Activated T-cell treated with anti-CD3 and anti-CD28 coated beads, Interleukin-2, amount 50 U/mL, for 4 hours (primary cell): ENCODE data around the gene BRWD1. TPM values are rescaled to one million over a fixed set of nuclear protein-coding genes. Genes with fewer than 3 reads are reported as not detected.

Source experiments
- ATAC-seq, 2 donors: fragments of 200-7000 bp; cut with Tn5 transposase; one replicate each; pipeline ENCODE4 v1.10.0; 2021
- DNase-seq: peaks from one replicate; pipeline ENCODE4 v3.0.0-alpha.2; 2020
- H3K27me3 Mint-ChIP-seq: one replicate; pipeline ENCODE4 v1.8.0; 2021; ENCODE audit warnings: low read depth, mixed read lengths
- H3K36me3 Mint-ChIP-seq: one replicate; pipeline ENCODE4 v1.8.0; 2022; ENCODE audit warnings: mixed read lengths; ENCODE audit not compliant: insufficient read depth
- H3K4me1 Mint-ChIP-seq: one replicate; pipeline ENCODE4 v1.8.0; 2021; ENCODE audit warnings: low read depth, mixed read lengths
- H3K4me3 Mint-ChIP-seq: one replicate; pipeline ENCODE4 v1.8.0; 2021; ENCODE audit warnings: mild to moderate bottlenecking, moderate library complexity, mixed read lengths
- H3K9me3 Mint-ChIP-seq: one replicate; pipeline ENCODE4 v1.8.0; 2021; ENCODE audit warnings: mixed read lengths
- total RNA-seq, 3 donors: library from RNA; stranded (reverse); gene quantifications; one replicate each; pipeline ENCODE4 v1.2.1, GENCODE V29; 2021

BRWD1 gene
- total RNA-seq, 3 donors from 2014 or later: 17.3 to 24.7 (median 22.9) TPM

- H3K4me1 Mint-ChIP-seq: peaks cover 16% of the 10 kb centered on the region
- no peaks in the 10 kb centered on the region for H3K27me3 Mint-ChIP-seq
- H3K4me3 Mint-ChIP-seq: no peak overlapping the region
- H3K36me3 Mint-ChIP-seq: peaks cover 39% of the 10 kb centered on the region
- DNase-seq (no peak), ATAC-seq (no peak)
- H3K9me3 Mint-ChIP-seq: no peaks in the 10 kb centered on the region
Observed at GRCh38 chr21:39341249-39341923, 28.0 kb upstream of the BRWD1 start.

GRCh38 chr21:39340687-39341086 is 27.3 kb upstream of the BRWD1 start:
- H3K36me3 Mint-ChIP-seq: peaks cover 32% of the 10 kb centered on the region
- H3K4me3 Mint-ChIP-seq: no peak overlapping the region
- ATAC-seq (no peak), DNase-seq (no peak)
- H3K9me3 Mint-ChIP-seq: no peaks in the 10 kb centered on the region
- H3K27me3 Mint-ChIP-seq: no peaks in the 10 kb centered on the region
- H3K4me1 Mint-ChIP-seq: peaks cover 9% of the 10 kb centered on the region

GRCh38 chr21:39339231-39339630 is 25.8 kb upstream of the BRWD1 start:
- Mint-ChIP-seq H3K36me3 (peaks cover 22% of the 10 kb centered on the region), H3K4me3 (no peak overlapping the region), H3K9me3 (no peaks in the 10 kb centered on the region), H3K4me1 (no peaks in the 10 kb centered on the region), H3K27me3 (no peaks in the 10 kb centered on the region)
- DNase-seq (no peak), ATAC-seq (no peak)

GRCh38 chr21:39336457-39337008 is 23.1 kb upstream of the BRWD1 start:
- H3K9me3 Mint-ChIP-seq: no peaks in the 10 kb centered on the region
- DNase-seq (no peak), ATAC-seq (no peak)
- no peak overlapping the region for H3K4me3 Mint-ChIP-seq
- H3K4me1 Mint-ChIP-seq: no peaks in the 10 kb centered on the region
- H3K36me3 Mint-ChIP-seq: peaks cover 5% of the 10 kb centered on the region
- no peaks in the 10 kb centered on the region for H3K27me3 Mint-ChIP-seq

- Mint-ChIP-seq H3K4me3 (no peak overlapping the region), H3K36me3 (no peaks in the 10 kb centered on the region), H3K27me3 (no peaks in the 10 kb centered on the region), H3K4me1 (no peaks in the 10 kb centered on the region), H3K9me3 (no peaks in the 10 kb centered on the region)
- ATAC-seq (no peak), DNase-seq (no peak)
Observed at GRCh38 chr21:39334611-39335010, 21.2 kb upstream of the BRWD1 start.

GRCh38 chr21:39332175-39332574 is 18.7 kb upstream of the BRWD1 start:
- Mint-ChIP-seq H3K4me3 (no peak overlapping the region), H3K27me3 (no peaks in the 10 kb centered on the region), H3K4me1 (no peaks in the 10 kb centered on the region), H3K9me3 (no peaks in the 10 kb centered on the region), H3K36me3 (no peaks in the 10 kb centered on the region)
- ATAC-seq: no peak
- DNase-seq: no peak

- no peaks in the 10 kb centered on the region for H3K36me3 Mint-ChIP-seq
- H3K9me3 Mint-ChIP-seq: no peaks in the 10 kb centered on the region
- no peaks in the 10 kb centered on the region for H3K4me1 Mint-ChIP-seq
- ATAC-seq (no peak), DNase-seq (no peak)
- H3K27me3 Mint-ChIP-seq: no peaks in the 10 kb centered on the region
- no peak overlapping the region for H3K4me3 Mint-ChIP-seq
Observed at GRCh38 chr21:39330001-39330400, 16.6 kb upstream of the BRWD1 start.

GRCh38 chr21:39327727-39328126 is 14.3 kb upstream of the BRWD1 start:
- Mint-ChIP-seq H3K36me3 (no peaks in the 10 kb centered on the region), H3K4me3 (no peak overlapping the region), H3K9me3 (no peaks in the 10 kb centered on the region), H3K27me3 (no peaks in the 10 kb centered on the region), H3K4me1 (no peaks in the 10 kb centered on the region)
- ATAC-seq (no peak), DNase-seq (no peak)

- ATAC-seq (no peak), DNase-seq (no peak)
- no peaks in the 10 kb centered on the region for H3K36me3 Mint-ChIP-seq
- H3K9me3 Mint-ChIP-seq: no peaks in the 10 kb centered on the region
- H3K27me3 Mint-ChIP-seq: no peaks in the 10 kb centered on the region
- no peaks in the 10 kb centered on the region for H3K4me1 Mint-ChIP-seq
- H3K4me3 Mint-ChIP-seq: no peak overlapping the region
Observed at GRCh38 chr21:39326607-39327307, 13.3 kb upstream of the BRWD1 start.

GRCh38 chr21:39325458-39325857 is 12.0 kb upstream of the BRWD1 start:
- H3K36me3 Mint-ChIP-seq: no peaks in the 10 kb centered on the region
- ATAC-seq (no peak), DNase-seq (no peak)
- H3K9me3 Mint-ChIP-seq: no peaks in the 10 kb centered on the region
- H3K4me1 Mint-ChIP-seq: no peaks in the 10 kb centered on the region
- H3K4me3 Mint-ChIP-seq: no peak overlapping the region
- no peaks in the 10 kb centered on the region for H3K27me3 Mint-ChIP-seq

GRCh38 chr21:39321424-39321823 is 8.0 kb upstream of the BRWD1 start:
- Mint-ChIP-seq H3K4me3 (no peak overlapping the region), H3K4me1 (peaks cover under 1% of the 10 kb centered on the region), H3K9me3 (no peaks in the 10 kb centered on the region), H3K36me3 (no peaks in the 10 kb centered on the region), H3K27me3 (no peaks in the 10 kb centered on the region)
- ATAC-seq (no peak), DNase-seq (no peak)

- no peak for ATAC-seq
- Mint-ChIP-seq H3K4me3 (no peak overlapping the region), H3K36me3 (no peaks in the 10 kb centered on the region), H3K4me1 (peaks cover 12% of the 10 kb centered on the region), H3K9me3 (no peaks in the 10 kb centered on the region), H3K27me3 (no peaks in the 10 kb centered on the region)
- no peak for DNase-seq
Observed at GRCh38 chr21:39319814-39320332, 6.4 kb upstream of the BRWD1 start.

GRCh38 chr21:39319251-39319756 is 5.9 kb upstream of the BRWD1 start:
- no peaks in the 10 kb centered on the region for H3K36me3 Mint-ChIP-seq
- H3K9me3 Mint-ChIP-seq: no peaks in the 10 kb centered on the region
- DNase-seq: no peak
- no peak for ATAC-seq
- no peak overlapping the region for H3K4me3 Mint-ChIP-seq
- H3K27me3 Mint-ChIP-seq: no peaks in the 10 kb centered on the region
- H3K4me1 Mint-ChIP-seq: peaks cover 17% of the 10 kb centered on the region

- ATAC-seq: no peak
- no peak overlapping the region for H3K4me3 Mint-ChIP-seq
Observed at GRCh38 chr21:39318091-39318959, 4.9 kb upstream of the BRWD1 start.

More at GRCh38 chr21:39318091-39318959, 4.9 kb upstream of the BRWD1 start:
- Mint-ChIP-seq H3K4me1 (peaks cover 19% of the 10 kb centered on the region), H3K9me3 (no peaks in the 10 kb centered on the region), H3K36me3 (no peaks in the 10 kb centered on the region), H3K27me3 (no peaks in the 10 kb centered on the region)
- DNase-seq: no peak
